HepG2 (cell line): ENCODE results near the gene ZMIZ1. TPM values are rescaled to one million over a fixed set of nuclear protein-coding genes. Genes with fewer than 3 reads are reported as not detected.
A peak's percentile ranks its signal among the peaks of the same experiment; 100 is the strongest.

Source experiments
- NR2F2 ChIP-seq: IDR thresholded peaks from 2 replicates; pipeline ENCODE4 v1.6.1; 2012; ENCODE audit warnings: low read depth, inconsistent platforms, borderline replicate concordance
- RFX5 ChIP-seq: IDR thresholded peaks from 2 replicates; pipeline ENCODE4 v1.6.1; 2011; ENCODE audit warnings: low read depth, low read length, improper control_type of control experiment
- SP1 ChIP-seq, 2 experiments: fragments of 450-650 bp in 1 of 2; sonication (generic) in 1 of 2; formaldehyde crosslinking in 1 of 2; IDR thresholded peaks; 2 replicates each; pipeline versions ENCODE4 v1.4.0 to v1.6.1; 2016 to 2020; ENCODE audit warnings: missing genetic modification reagents in 1 of 2
- SRSF9 ChIP-seq: fragments of 200-400 bp; formaldehyde crosslinking; IDR thresholded peaks from 2 replicates; pipeline ENCODE4 v1.6.1; 2018; ENCODE audit warnings: borderline replicate concordance, mild to moderate bottlenecking, low read depth, low read length; ENCODE audit not compliant: insufficient read depth, poor library complexity, severe bottlenecking
- ZNF530 ChIP-seq: sonication (generic); formaldehyde crosslinking; IDR thresholded peaks from 2 replicates; pipeline ENCODE4 v1.5.0; 2020; ENCODE audit warnings: low read depth, mild to moderate bottlenecking, missing genetic modification reagents
- ZNF629 ChIP-seq: sonication (generic); formaldehyde crosslinking; conservative IDR thresholded peaks from 2 replicates; pipeline ENCODE4 v1.5.0; 2020; ENCODE audit warnings: missing genetic modification reagents
- polyA plus RNA-seq, 8 experiments: library from polyadenylated mRNA; depleted of rRNA in 3 of 8; stranded (reverse) in 7 of 8; unstranded in 1 of 8; fragments of >200 nt; fragmentation: Illumina TruSeq in 4 of 8; extraction: Trizol in 4 of 8; gene quantifications; 2 replicates each; pipeline versions ENCODE4 v1.2.1 to v1.2.3, GENCODE V29; 2011 to 2016; ENCODE audit warnings: low read depth in 4 of 8, missing spikeins in 1 of 8, mixed read lengths in 1 of 8; ENCODE audit not compliant: insufficient read depth in 1 of 8
- total RNA-seq, 5 experiments: library from RNA; depleted of rRNA; stranded (reverse); fragments of >200 nt; fragmentation: Illumina TruSeq; extraction: Trizol; gene quantifications; 2 replicates each; pipeline ENCODE4 v1.2.3, GENCODE V29; 2016; ENCODE audit warnings: low read depth in 1 of 5
- TF ChIP-seq, protein P1 (sequence below): sonication (generic); formaldehyde crosslinking; IDR thresholded peaks from 2 replicates; pipeline ENCODE4 v1.4.0; 2020; ENCODE audit warnings: missing genetic modification reagents, borderline replicate concordance
- TF ChIP-seq, protein P2 (sequence below): sonication (generic); formaldehyde crosslinking; IDR thresholded peaks from 2 replicates; pipeline ENCODE4 v1.4.0; 2020; ENCODE audit warnings: missing genetic modification reagents
- TF ChIP-seq, protein P3 (sequence below): sonication (generic); formaldehyde crosslinking; IDR thresholded peaks from 2 replicates; pipeline ENCODE4 v1.4.0; 2020; ENCODE audit warnings: mild to moderate bottlenecking, missing genetic modification reagents
- TF ChIP-seq, protein P4 (sequence below): sonication (generic); formaldehyde crosslinking; IDR thresholded peaks from 2 replicates; pipeline ENCODE4 v1.8.0; 2022; ENCODE audit warnings: mild to moderate bottlenecking, missing genetic modification reagents; ENCODE audit not compliant: insufficient replicate concordance
- TF ChIP-seq, protein P5 (sequence below): sonication (generic); formaldehyde crosslinking; IDR thresholded peaks from 2 replicates; pipeline ENCODE4 v1.5.1; 2020; ENCODE audit warnings: missing genetic modification reagents, mild to moderate bottlenecking, borderline replicate concordance
- TF ChIP-seq, protein P6 (sequence below): fragments of 450-650 bp; IDR thresholded peaks from 2 replicates; pipeline ENCODE4 v1.6.1; 2017
- TF ChIP-seq, protein P7 (sequence below): sonication (generic); formaldehyde crosslinking; IDR thresholded peaks from 2 replicates; pipeline ENCODE4 v1.8.0; 2022; ENCODE audit warnings: mild to moderate bottlenecking, missing genetic modification reagents, moderate library complexity
- TF ChIP-seq, protein P8 (sequence below): IDR thresholded peaks from 2 replicates; pipeline ENCODE4 v1.6.1; 2012; ENCODE audit warnings: inconsistent platforms

Gene ZMIZ1
- total and polyA plus RNA-seq, 2 of the 13 experiments (the other 11 are each of a cell fraction or from before 2014, with no cell fraction given), result 5.3 to 10.2 TPM

DNA sequence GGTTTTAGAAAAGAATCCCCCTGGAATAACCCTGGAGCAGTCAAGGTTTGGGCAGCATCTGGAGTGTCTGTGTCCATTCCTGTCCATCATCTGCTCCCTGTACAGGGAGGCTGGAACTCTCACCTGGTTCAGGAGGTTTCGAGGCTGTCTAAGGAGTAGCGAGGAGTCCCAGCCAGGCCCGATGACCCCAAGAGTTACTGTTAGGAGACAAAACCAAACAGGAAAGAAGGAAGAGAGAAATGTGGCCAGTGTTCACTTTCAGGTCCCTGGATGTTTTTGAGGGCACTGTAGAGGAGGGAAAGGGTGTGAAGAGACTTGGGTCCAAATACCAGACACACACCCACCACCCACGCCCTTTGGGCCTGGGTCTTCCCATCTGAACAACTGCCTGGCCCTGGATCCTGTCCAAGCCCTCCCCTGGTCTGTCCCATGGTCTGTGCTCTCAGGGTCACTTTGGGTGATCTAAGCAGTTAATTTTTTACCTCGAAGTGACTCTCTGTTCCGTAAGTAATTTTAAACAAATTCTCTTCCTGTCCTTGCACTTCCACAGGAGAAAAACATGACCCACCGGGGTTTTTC, 117.1 kb downstream of the ZMIZ1 start (continued):
- TF ChIP-seq, protein P1, sequence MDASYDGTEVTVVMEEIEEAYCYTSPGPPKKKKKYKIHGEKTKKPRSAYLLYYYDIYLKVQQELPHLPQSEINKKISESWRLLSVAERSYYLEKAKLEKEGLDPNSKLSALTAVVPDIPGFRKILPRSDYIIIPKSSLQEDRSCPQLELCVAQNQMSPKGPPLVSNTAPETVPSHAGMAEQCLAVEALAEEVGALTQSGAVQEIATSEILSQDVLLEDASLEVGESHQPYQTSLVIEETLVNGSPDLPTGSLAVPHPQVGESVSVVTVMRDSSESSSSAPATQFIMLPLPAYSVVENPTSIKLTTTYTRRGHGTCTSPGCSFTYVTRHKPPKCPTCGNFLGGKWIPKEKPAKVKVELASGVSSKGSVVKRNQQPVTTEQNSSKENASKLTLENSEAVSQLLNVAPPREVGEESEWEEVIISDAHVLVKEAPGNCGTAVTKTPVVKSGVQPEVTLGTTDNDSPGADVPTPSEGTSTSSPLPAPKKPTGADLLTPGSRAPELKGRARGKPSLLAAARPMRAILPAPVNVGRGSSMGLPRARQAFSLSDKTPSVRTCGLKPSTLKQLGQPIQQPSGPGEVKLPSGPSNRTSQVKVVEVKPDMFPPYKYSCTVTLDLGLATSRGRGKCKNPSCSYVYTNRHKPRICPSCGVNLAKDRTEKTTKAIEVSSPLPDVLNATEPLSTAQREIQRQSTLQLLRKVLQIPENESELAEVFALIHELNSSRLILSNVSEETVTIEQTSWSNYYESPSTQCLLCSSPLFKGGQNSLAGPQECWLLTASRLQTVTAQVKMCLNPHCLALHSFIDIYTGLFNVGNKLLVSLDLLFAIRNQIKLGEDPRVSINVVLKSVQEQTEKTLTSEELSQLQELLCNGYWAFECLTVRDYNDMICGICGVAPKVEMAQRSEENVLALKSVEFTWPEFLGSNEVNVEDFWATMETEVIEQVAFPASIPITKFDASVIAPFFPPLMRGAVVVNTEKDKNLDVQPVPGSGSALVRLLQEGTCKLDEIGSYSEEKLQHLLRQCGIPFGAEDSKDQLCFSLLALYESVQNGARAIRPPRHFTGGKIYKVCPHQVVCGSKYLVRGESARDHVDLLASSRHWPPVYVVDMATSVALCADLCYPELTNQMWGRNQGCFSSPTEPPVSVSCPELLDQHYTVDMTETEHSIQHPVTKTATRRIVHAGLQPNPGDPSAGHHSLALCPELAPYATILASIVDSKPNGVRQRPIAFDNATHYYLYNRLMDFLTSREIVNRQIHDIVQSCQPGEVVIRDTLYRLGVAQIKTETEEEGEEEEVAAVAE (CRISPR knock-in tag), result no peak
- no peak for TF ChIP-seq ZNF530 (CRISPR knock-in tag)
- TF ChIP-seq, protein P2, sequence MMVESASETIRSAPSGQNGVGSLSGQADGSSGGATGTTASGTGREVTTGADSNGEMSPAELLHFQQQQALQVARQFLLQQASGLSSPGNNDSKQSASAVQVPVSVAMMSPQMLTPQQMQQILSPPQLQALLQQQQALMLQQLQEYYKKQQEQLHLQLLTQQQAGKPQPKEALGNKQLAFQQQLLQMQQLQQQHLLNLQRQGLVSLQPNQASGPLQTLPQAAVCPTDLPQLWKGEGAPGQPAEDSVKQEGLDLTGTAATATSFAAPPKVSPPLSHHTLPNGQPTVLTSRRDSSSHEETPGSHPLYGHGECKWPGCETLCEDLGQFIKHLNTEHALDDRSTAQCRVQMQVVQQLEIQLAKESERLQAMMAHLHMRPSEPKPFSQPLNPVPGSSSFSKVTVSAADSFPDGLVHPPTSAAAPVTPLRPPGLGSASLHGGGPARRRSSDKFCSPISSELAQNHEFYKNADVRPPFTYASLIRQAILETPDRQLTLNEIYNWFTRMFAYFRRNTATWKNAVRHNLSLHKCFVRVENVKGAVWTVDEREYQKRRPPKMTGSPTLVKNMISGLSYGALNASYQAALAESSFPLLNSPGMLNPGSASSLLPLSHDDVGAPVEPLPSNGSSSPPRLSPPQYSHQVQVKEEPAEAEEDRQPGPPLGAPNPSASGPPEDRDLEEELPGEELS (CRISPR knock-in tag), result peak; percentile 80
- TF ChIP-seq SP1 (IDR thresholded peaks at IDR 0.05), result no peak
- no peak for TF ChIP-seq SP1 (CRISPR knock-in tag; IDR thresholded peaks at IDR 0.05)
- TF ChIP-seq, protein P3, sequence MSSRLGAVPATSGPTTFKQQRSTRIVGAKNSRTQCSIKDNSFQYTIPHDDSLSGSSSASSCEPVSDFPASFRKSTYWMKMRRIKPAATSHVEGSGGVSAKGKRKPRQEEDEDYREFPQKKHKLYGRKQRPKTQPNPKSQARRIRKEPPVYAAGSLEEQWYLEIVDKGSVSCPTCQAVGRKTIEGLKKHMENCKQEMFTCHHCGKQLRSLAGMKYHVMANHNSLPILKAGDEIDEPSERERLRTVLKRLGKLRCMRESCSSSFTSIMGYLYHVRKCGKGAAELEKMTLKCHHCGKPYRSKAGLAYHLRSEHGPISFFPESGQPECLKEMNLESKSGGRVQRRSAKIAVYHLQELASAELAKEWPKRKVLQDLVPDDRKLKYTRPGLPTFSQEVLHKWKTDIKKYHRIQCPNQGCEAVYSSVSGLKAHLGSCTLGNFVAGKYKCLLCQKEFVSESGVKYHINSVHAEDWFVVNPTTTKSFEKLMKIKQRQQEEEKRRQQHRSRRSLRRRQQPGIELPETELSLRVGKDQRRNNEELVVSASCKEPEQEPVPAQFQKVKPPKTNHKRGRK (CRISPR knock-in tag), result no peak
- TF ChIP-seq, protein P4, sequence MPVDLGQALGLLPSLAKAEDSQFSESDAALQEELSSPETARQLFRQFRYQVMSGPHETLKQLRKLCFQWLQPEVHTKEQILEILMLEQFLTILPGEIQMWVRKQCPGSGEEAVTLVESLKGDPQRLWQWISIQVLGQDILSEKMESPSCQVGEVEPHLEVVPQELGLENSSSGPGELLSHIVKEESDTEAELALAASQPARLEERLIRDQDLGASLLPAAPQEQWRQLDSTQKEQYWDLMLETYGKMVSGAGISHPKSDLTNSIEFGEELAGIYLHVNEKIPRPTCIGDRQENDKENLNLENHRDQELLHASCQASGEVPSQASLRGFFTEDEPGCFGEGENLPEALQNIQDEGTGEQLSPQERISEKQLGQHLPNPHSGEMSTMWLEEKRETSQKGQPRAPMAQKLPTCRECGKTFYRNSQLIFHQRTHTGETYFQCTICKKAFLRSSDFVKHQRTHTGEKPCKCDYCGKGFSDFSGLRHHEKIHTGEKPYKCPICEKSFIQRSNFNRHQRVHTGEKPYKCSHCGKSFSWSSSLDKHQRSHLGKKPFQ, result no peak
- TF ChIP-seq, protein P5, sequence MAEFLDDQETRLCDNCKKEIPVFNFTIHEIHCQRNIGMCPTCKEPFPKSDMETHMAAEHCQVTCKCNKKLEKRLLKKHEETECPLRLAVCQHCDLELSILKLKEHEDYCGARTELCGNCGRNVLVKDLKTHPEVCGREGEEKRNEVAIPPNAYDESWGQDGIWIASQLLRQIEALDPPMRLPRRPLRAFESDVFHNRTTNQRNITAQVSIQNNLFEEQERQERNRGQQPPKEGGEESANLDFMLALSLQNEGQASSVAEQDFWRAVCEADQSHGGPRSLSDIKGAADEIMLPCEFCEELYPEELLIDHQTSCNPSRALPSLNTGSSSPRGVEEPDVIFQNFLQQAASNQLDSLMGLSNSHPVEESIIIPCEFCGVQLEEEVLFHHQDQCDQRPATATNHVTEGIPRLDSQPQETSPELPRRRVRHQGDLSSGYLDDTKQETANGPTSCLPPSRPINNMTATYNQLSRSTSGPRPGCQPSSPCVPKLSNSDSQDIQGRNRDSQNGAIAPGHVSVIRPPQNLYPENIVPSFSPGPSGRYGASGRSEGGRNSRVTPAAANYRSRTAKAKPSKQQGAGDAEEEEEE, result no peak
- no peak for TF ChIP-seq SRSF9
- no peak for TF ChIP-seq NR2F2
- TF ChIP-seq, protein P6, sequence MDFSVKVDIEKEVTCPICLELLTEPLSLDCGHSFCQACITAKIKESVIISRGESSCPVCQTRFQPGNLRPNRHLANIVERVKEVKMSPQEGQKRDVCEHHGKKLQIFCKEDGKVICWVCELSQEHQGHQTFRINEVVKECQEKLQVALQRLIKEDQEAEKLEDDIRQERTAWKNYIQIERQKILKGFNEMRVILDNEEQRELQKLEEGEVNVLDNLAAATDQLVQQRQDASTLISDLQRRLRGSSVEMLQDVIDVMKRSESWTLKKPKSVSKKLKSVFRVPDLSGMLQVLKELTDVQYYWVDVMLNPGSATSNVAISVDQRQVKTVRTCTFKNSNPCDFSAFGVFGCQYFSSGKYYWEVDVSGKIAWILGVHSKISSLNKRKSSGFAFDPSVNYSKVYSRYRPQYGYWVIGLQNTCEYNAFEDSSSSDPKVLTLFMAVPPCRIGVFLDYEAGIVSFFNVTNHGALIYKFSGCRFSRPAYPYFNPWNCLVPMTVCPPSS, result no peak
- TF ChIP-seq, protein P7, sequence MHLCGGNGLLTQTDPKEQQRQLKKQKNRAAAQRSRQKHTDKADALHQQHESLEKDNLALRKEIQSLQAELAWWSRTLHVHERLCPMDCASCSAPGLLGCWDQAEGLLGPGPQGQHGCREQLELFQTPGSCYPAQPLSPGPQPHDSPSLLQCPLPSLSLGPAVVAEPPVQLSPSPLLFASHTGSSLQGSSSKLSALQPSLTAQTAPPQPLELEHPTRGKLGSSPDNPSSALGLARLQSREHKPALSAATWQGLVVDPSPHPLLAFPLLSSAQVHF (CRISPR knock-in tag), result no peak
- TF ChIP-seq, protein P8, sequence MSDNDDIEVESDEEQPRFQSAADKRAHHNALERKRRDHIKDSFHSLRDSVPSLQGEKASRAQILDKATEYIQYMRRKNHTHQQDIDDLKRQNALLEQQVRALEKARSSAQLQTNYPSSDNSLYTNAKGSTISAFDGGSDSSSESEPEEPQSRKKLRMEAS, result no peak
- no peak for TF ChIP-seq ZNF629
- TF ChIP-seq RFX5, result no peak
